Left lung (tissue), 10 donors: ENCODE results near the gene TENM4. TPM values are rescaled to one million over a fixed set of nuclear protein-coding genes. Genes with fewer than 3 reads are reported as not detected.
"Not testable (repeated sequence)": the region's sequence is repeated elsewhere in the genome, so short reads cannot be mapped to it uniquely, and the experiment has no call there.

ENCODE experiments used
- ATAC-seq: fragments of 200-7000 bp; cut with Tn5 transposase; one replicate; pipeline ENCODE4 v1.9.1; 2020; ENCODE audit warnings: moderate library complexity
- DNase-seq, 4 donors: peaks; one replicate each; pipeline ENCODE4 v3.0.0-alpha.2; 2013 to 2020
- H3K27ac ChIP-seq, 2 donors: fragments of 200-600 bp; sonication (generic) in 1 of 2; one replicate each; pipeline versions ENCODE4 v1.5.0 to v1.8.0; 2020 to 2021
- H3K27me3 ChIP-seq, 2 donors: fragments of 200-600 bp; sonication (generic) in 1 of 2; one replicate each; pipeline versions ENCODE4 v1.5.0 to v1.8.0; 2020 to 2021
- H3K36me3 ChIP-seq, 2 donors: fragments of 200-600 bp; sonication (generic) in 1 of 2; one replicate each; pipeline versions ENCODE4 v1.5.0 to v1.8.0; 2020 to 2021
- H3K4me1 ChIP-seq, 2 donors: fragments of 200-600 bp; one replicate each; pipeline ENCODE4 v1.8.0; 2021
- H3K4me3 ChIP-seq, 2 donors: fragments of 200-600 bp; sonication (generic) in 1 of 2; one replicate each; pipeline versions ENCODE4 v1.5.0 to v1.8.0; 2020 to 2021; ENCODE audit warnings: mild to moderate bottlenecking in 1 of 2
- H3K9me3 ChIP-seq, 2 donors: fragments of 200-600 bp; sonication (generic) in 1 of 2; one replicate each; pipeline versions ENCODE4 v1.5.0 to v1.8.0; 2020 to 2021
- CTCF ChIP-seq, 2 donors: fragments of 200-600 bp; sonication (generic) in 1 of 2; IDR thresholded peaks; one replicate each; pipeline versions ENCODE4 v1.5.0 to v1.8.0; 2021; ENCODE audit warnings: antibody characterized with exemption in 2 of 2
- intact Hi-C, 2 donors: fragments of 100-400 bp; cut with DNase I; formaldehyde crosslinking; loops; one replicate each; pipeline versions ENCODE4 v1.11.2 to v1.14.2; 2022
- polyA plus RNA-seq, 6 donors: library from polyadenylated mRNA; unstranded; fragments of 120-200 nt; gene quantifications; one replicate each; pipeline ENCODE4 v1.2.1, GENCODE V29; 2013; ENCODE audit not compliant: insufficient read length in 6 of 6
- total RNA-seq, 2 donors: library from RNA; stranded (reverse); fragmentation: NEBNext Ultra II Directional; extraction: Animal tissue kit (Norgen Biotek cat#: 25700); gene quantifications; one replicate each; pipeline ENCODE4 v1.2.1, GENCODE V29; 2021
- donor health status: DM: no; HTN: yes; CAD: no.
- donor health status: DM: no; HTN: no; CAD: no.

Gene TENM4
- total and polyA plus RNA-seq, 8 donors, result 3.4 to 7.1 (median 5.2) TPM

DNA sequence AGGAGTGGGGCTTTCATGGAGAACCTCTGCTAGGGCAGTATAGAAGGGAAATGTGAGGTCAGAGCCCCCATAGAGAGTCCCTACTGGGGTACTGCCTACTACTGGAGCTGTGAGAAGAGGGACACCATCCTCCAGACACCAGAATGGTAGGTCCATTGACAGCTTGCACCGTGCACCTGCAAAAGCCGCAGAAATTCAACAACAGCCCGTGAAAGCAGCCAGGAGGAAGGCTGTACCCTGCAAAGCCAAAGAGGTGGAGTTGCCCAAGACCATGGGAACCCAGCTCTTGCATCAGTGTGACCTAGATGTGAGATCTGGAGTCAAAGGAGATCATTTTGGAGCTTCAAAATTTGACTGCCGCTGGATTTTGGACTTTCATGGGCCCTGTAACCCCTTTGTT lies 245.6 kb downstream of the TENM4 start:
- H3K4me1 ChIP-seq, result no peaks in the 10 kb centered on the region
- DNase-seq, result no peak
- H3K9me3 ChIP-seq, result peaks cover 0 to under 1% of the 10 kb centered on the region in 2 donors
- H3K27ac ChIP-seq, result no peak overlapping the region
- H3K4me3 ChIP-seq, result no peak overlapping the region
- H3K27me3 ChIP-seq, result no peaks in the 10 kb centered on the region
- no peaks in the 10 kb centered on the region for H3K36me3 ChIP-seq
- TF ChIP-seq CTCF (IDR thresholded peaks at IDR 0.05), result no peak
- intact Hi-C loops, result no loop called here
- no peak for ATAC-seq

DNA sequence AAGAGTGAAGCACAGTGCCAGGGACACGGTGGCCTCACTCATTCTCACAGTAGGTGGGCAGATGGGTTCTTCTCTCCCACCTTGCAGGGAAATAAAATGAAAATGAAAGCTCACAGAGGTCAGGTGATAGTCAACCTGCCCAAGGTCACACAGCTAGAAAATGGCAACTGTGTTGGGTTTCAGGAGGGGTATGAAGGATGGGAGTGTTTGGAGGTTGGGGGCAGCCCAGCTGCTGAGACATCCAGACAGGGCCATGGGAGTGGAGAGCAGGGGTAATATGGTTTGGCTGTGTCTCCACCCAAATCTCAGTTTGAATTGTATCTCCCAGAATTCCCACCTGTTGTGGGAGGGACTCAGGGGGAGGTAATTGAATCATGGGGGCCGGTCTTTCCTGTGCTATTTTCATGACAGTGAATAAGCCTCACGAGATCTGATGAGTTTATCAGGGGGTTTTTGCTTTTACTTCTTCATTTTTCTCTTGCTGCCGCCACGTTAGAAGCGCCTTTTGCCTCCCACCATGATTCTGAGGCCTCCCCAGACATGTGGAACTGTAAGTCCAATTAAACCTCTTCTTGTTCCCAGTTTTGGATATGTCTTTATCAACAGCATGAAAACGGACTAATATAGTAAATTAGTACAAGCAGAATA lies 247.0 kb downstream of the TENM4 start:
- no peak for TF ChIP-seq CTCF (IDR thresholded peaks at IDR 0.05)
- H3K4me1 ChIP-seq, result no peaks in the 10 kb centered on the region
- no peak for ATAC-seq

DNA sequence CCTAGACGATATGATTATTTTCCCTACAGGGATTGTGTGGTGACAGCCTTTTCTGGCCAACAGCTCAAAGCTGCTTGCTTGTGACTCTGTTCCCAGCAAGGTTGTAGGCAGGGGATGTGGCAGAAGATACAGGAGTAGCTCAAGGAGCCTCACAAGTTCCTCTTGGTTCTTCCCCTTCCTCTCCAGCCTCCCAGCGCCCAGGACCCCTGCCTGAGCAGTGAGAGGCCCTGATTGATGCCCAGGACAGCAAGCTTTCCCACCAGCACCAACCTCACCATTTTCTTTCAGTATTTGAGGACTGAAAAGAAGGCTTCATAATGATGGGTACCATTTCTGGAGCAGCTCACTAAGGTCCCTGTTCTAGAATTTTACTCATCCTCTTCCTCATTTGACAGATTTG lies 248.0 kb downstream of the TENM4 start:
- ATAC-seq, result no peak
- no peak overlapping the region for H3K4me3 ChIP-seq
- no peaks in the 10 kb centered on the region for H3K27me3 ChIP-seq
- no peak overlapping the region for H3K27ac ChIP-seq
- H3K36me3 ChIP-seq, result no peaks in the 10 kb centered on the region
- no peak for TF ChIP-seq CTCF (IDR thresholded peaks at IDR 0.05)
- no peak for DNase-seq
- intact Hi-C loops, result no loop called here
- no peaks in the 10 kb centered on the region for H3K4me1 ChIP-seq
- H3K9me3 ChIP-seq, result no peaks in the 10 kb centered on the region

More for the DNA sequence above, 247.0 kb downstream of the TENM4 start:
- Histone ChIP-seq H3K27me3 (no peaks in the 10 kb centered on the region), H3K9me3 (no peaks in the 10 kb centered on the region), H3K27ac (no peak overlapping the region), H3K36me3 (no peaks in the 10 kb centered on the region), H3K4me3 (no peak overlapping the region)
- intact Hi-C loops, result no loop called here
- DNase-seq, result no peak

- H3K27me3 ChIP-seq, DNase-seq, H3K4me3 ChIP-seq, H3K9me3 ChIP-seq, H3K36me3 ChIP-seq, ATAC-seq, H3K4me1 ChIP-seq, H3K27ac ChIP-seq, intact Hi-C loops: not testable (repeated sequence)
These were observed 249.1 kb downstream of the TENM4 start for GRCh38 chr11:79191716-79192115.

- H3K27me3 ChIP-seq, ATAC-seq, DNase-seq, intact Hi-C loops, H3K9me3 ChIP-seq, H3K27ac ChIP-seq, H3K4me3 ChIP-seq, H3K36me3 ChIP-seq, H3K4me1 ChIP-seq: not testable (repeated sequence)
These were observed 250.3 kb downstream of the TENM4 start for GRCh38 chr11:79190553-79190952.

GRCh38 chr11:79189601-79190000 lies 251.2 kb downstream of the TENM4 start:
- no peak overlapping the region for H3K27ac ChIP-seq
- H3K36me3 ChIP-seq, result no peaks in the 10 kb centered on the region
- ATAC-seq (peak; percentile 94), DNase-seq (peak in 3 of 4 donors; percentile 18 to 39 (median 32))
- no peaks in the 10 kb centered on the region for H3K27me3 ChIP-seq
- TF ChIP-seq CTCF (IDR thresholded peaks at IDR 0.05), result no peak
- no peaks in the 10 kb centered on the region for H3K4me1 ChIP-seq
- intact Hi-C loops, result no loop called here
- no peaks in the 10 kb centered on the region for H3K9me3 ChIP-seq
- no peak overlapping the region for H3K4me3 ChIP-seq
